ENCODE measurements around the gene EDRF1. TPM values are rescaled to one million over a fixed set of nuclear protein-coding genes. Genes with fewer than 3 reads are reported as not detected.
"Not testable (repeated sequence)": the region's sequence is repeated elsewhere in the genome, so short reads cannot be mapped to it uniquely, and the experiment has no call there.

The EDRF1 gene
- total RNA-seq, 1 donor from 2014 or later: 43.4 TPM

DNA sequence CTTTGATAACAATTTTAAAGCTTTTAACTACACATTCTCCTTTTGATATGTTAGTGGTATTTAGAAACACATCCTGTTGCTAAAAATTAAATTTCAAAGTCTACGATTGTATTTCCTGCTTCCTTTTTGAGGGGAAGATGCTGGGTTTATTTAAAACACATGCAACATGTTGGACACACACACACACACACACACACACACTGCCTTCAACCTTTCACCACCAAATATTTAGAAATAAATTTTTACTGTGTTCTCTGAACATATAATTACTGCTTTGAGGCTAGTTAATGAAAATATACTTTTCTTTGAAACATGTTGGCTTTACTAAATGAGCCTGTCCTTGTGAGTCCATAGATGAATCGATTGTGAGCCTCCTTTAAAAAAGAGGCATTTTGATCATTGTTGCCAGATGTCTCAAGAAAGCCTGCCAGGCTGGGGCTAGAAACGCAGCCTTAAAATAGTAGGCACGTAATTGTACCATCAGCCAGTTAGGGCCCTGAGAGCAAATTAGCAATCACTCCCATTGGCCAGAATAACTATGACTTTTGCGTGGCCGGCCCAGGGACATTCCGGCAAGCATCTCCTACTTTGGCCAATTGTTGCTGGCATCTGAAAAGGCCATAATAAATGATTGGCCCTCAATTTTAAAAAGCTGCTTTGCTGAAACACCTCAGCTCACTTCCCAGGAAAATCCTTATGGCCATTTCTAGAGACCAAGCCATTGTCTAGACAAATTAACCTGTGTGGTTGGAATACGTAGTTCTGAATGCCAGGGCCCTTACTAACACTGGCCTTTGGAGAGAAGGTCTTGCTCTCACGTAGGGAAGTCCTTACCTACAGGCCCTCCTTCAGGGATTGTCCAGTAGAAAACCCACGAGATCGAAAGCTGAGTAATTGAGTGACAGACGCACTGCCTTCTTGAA, 26.6 kb upstream of the EDRF1 start:
- H3K9me3 Mint-ChIP-seq: no peaks in the 10 kb centered on the region
- peaks cover 2% of the 10 kb centered on the region for H3K27me3 Mint-ChIP-seq (ENCODE audit: insufficient read depth)
- no peak overlapping the region for H3K4me3 Mint-ChIP-seq
- DNase-seq (ENCODE audit: low spot score): no peak
- H3K4me1 Mint-ChIP-seq (ENCODE audit: low read depth): no peaks in the 10 kb centered on the region
- intact Hi-C loops (cut with micrococcal nuclease): no loop called here
- no peaks in the 10 kb centered on the region for H3K36me3 Mint-ChIP-seq (ENCODE audit: low read depth)
- no peak overlapping the region for H3K27ac Mint-ChIP-seq

DNA sequence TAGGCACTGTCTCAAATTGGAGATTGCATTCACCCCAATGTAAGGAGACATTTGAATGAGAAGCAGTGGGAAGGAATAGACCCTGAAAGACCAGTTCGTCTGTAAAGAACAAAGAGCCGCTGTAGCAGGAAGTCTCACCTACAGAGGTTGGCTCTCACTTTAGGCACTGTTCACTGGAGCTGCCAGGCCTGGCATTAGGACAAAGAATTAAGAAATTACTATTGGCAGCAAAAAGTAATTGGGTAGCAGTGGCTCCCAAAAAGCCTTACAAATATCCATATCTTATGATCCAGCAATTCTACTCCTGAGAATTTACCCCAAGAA, 26.0 kb upstream of the EDRF1 start:
- H3K9me3 Mint-ChIP-seq: no peaks in the 10 kb centered on the region
- no peaks in the 10 kb centered on the region for H3K36me3 Mint-ChIP-seq (ENCODE audit: low read depth)
- intact Hi-C loops (cut with micrococcal nuclease): no loop called here
- H3K27me3 Mint-ChIP-seq (ENCODE audit: insufficient read depth): peaks cover 2% of the 10 kb centered on the region
- DNase-seq (ENCODE audit: low spot score): no peak
- H3K4me1 Mint-ChIP-seq (ENCODE audit: low read depth): no peaks in the 10 kb centered on the region
- no peak overlapping the region for H3K27ac Mint-ChIP-seq
- H3K4me3 Mint-ChIP-seq: no peak overlapping the region

DNA sequence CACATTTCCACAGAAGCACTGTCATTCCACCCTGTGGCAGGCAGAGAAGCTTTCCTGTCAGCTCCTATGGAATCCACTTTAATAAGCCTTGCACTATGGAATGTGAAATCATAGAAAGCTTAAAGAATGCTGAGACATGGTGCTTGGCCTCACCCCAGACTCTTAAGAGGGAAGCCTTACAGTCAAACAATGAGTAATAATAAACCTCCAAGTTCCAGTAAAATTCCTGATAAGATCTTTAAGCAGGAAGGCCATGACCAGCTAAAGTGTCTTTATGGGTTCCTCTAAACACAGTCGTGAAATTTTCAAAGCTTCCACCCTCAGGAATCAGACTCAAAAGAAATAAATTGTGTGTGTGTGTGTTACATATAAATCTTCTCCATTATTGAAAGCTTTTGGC, 24.6 kb upstream of the EDRF1 start:
- peaks cover 2% of the 10 kb centered on the region for H3K27me3 Mint-ChIP-seq (ENCODE audit: insufficient read depth)

DNA sequence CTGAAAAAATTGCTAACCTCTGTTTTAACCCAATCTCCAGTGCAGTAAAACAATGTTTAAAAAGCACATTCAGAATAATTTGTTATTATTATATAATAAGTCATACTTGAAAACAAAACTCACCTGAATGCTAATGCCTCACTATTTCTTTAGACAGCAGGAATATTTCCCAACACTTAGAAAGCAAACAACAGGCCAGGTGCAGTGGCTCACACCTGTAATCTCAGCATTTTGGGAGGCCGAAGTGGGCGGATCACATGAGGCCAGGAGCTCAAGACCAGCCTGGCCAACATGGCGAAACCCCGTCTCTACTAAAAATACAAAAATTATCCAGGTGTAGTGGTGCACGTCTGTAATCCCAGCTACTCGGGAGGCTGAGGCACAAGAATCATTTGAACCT, 22.6 kb upstream of the EDRF1 start:
- H3K4me1 Mint-ChIP-seq (ENCODE audit: low read depth); H3K27ac Mint-ChIP-seq; DNase-seq (ENCODE audit: low spot score); H3K27me3 Mint-ChIP-seq (ENCODE audit: insufficient read depth); H3K9me3 Mint-ChIP-seq; H3K4me3 Mint-ChIP-seq; H3K36me3 Mint-ChIP-seq (ENCODE audit: low read depth); intact Hi-C loops (cut with micrococcal nuclease): not testable (repeated sequence)

More for the DNA sequence above, 24.6 kb upstream of the EDRF1 start:
- Mint-ChIP-seq H3K4me1 (ENCODE audit: low read depth) (no peaks in the 10 kb centered on the region), H3K27ac (no peak overlapping the region), H3K4me3 (no peak overlapping the region), H3K36me3 (ENCODE audit: low read depth) (no peaks in the 10 kb centered on the region), H3K9me3 (no peaks in the 10 kb centered on the region)
- no peak for DNase-seq (ENCODE audit: low spot score)
- intact Hi-C loops (cut with micrococcal nuclease): no loop called here

DNA sequence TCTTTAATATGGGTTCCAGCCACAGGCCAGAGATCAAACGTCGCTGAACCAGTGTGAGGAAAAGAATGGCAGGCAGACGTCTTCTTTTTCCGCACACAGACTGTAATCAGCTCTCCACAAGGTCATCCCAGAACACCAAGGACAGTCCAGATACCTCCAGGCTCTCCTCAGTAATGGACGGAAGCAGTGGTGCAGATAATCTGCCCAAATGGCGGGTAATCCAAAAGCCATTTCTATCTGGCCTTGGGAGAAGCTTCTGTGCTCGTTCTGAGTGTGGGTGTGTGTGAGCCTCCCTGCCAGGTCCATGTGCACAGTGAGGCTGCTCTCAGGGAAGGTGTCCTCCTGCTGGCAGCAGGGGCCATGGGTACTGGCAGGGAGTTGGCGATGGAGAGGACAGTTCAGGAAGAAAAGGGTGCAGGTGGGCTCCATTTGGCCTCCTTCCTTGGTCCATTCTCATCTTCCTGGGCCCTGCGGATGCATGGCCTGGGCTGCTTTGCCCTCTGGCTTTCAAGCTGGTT, 21.0 kb upstream of the EDRF1 start:
- Mint-ChIP-seq H3K4me1 (ENCODE audit: low read depth) (no peaks in the 10 kb centered on the region), H3K9me3 (peaks cover 4% of the 10 kb centered on the region), H3K27me3 (ENCODE audit: insufficient read depth) (peaks cover 2% of the 10 kb centered on the region), H3K36me3 (ENCODE audit: low read depth) (no peaks in the 10 kb centered on the region), H3K27ac (no peak overlapping the region), H3K4me3 (no peak overlapping the region)
- DNase-seq (ENCODE audit: low spot score): no peak
- intact Hi-C loops (cut with micrococcal nuclease): no loop called here

DNA sequence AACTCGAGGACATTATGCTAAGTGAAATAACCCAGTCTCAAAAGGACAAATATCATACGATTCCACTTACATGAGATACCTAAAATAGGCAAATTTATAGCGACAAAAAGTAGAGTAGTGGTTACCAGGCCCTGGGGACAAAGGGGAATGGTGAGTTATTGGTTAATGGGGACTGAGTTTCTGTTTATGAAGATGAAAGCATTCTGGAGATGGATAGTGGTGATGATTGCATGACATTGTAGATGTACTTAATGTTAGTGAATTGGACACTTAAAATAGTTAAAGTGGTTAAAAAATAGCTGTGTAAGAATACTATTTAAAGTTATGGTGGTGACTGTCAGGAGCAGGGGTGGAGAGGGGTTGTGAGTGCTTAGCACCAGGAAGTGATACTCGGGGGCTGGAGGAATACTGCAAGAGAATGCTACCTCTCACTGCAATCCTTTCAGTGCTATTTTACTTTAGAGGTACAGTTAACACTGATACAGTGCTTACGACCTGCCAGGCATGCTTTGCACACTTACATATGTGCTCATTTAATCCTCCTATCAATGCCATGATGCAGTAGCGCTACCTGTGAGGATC, 19.9 kb upstream of the EDRF1 start:
- no peak overlapping the region for H3K27ac Mint-ChIP-seq
- intact Hi-C loops (cut with micrococcal nuclease): no loop called here
- peaks cover 4% of the 10 kb centered on the region for H3K9me3 Mint-ChIP-seq
- H3K36me3 Mint-ChIP-seq (ENCODE audit: low read depth): no peaks in the 10 kb centered on the region
- DNase-seq (ENCODE audit: low spot score): no peak
- peaks cover 4% of the 10 kb centered on the region for H3K27me3 Mint-ChIP-seq (ENCODE audit: insufficient read depth)
- no peaks in the 10 kb centered on the region for H3K4me1 Mint-ChIP-seq (ENCODE audit: low read depth)
- no peak overlapping the region for H3K4me3 Mint-ChIP-seq

DNA sequence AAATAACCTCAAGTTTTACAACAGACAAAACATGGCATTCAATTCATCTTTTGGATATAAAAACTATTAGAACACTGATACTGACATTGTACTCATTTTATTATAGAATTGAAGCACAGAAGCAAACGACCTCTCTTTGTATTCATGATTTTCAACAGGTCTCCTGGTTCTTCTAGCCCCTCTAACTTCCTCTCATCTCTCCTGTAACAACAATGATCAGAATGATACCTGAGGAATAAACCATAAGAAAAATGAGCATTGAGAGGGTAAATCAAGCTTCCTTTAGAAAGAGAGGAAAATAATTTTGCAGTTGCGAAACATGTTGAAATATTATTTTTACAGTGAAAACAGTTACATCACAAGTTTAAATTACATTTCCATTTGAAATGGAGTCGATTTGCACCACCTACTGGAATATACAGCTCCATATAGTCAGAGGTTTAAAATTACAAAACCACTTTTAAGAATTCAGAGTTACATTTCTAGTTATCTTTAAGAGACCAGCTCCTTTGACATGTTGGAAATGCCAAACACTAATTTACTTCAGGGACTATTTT, 19.1 kb upstream of the EDRF1 start:
- intact Hi-C loops (cut with micrococcal nuclease): no loop called here
- Mint-ChIP-seq H3K27ac (no peak overlapping the region), H3K4me3 (no peak overlapping the region), H3K27me3 (ENCODE audit: insufficient read depth) (peaks cover 4% of the 10 kb centered on the region), H3K4me1 (ENCODE audit: low read depth) (no peaks in the 10 kb centered on the region), H3K36me3 (ENCODE audit: low read depth) (no peaks in the 10 kb centered on the region), H3K9me3 (peaks cover 4% of the 10 kb centered on the region)
- DNase-seq (ENCODE audit: low spot score): no peak

DNA sequence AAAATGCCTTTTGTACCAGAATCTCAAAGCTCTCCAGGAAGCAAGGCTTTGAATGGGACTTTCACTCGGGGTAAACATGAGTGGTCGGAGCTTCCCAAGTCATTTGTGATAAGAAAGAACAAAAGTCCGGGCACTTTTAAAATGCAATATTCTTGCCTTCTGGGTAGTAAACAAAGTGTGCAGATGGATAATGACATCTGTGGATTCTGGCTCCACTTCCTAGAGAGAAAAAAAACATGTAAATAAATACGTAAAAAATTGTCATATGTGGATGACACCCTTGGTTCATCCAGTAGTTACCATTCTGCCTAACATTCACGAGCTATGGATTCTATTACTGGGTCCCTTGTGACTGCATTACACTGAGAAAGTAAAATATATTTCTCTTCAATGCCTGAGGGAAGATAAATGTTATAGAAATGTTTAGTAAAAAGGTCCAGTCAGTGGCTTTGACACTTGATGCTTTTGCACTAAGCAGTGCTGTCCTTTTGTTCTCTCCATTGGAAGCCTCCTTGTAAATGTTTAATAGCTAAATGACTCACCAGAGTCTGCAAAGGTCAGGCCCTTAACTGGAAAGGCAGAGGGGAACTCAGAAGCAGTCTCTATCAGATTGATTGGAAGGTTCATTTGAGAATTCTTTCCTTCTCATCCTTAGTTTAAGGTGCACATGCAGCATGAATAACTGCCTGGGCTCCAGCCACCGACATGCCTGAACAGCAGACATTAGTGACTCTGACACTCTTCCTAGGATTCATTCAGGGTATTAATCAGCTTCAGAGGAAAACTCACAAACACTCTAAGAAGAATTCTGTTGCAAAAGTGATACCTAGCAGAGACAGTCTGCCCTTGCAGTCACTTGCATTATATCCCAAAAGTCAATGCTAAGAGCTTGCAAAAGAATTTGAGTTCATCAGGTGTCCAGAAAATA, 11.7 kb upstream of the EDRF1 start:
- H3K4me1 Mint-ChIP-seq (ENCODE audit: low read depth): no peaks in the 10 kb centered on the region
- no peaks in the 10 kb centered on the region for H3K36me3 Mint-ChIP-seq (ENCODE audit: low read depth)
- intact Hi-C loops (cut with micrococcal nuclease): no loop called here
- peaks cover 2% of the 10 kb centered on the region for H3K9me3 Mint-ChIP-seq
- no peak overlapping the region for H3K4me3 Mint-ChIP-seq
- H3K27ac Mint-ChIP-seq: no peak overlapping the region
- peaks cover 7% of the 10 kb centered on the region for H3K27me3 Mint-ChIP-seq (ENCODE audit: insufficient read depth)
- DNase-seq (ENCODE audit: low spot score): no peak

DNA sequence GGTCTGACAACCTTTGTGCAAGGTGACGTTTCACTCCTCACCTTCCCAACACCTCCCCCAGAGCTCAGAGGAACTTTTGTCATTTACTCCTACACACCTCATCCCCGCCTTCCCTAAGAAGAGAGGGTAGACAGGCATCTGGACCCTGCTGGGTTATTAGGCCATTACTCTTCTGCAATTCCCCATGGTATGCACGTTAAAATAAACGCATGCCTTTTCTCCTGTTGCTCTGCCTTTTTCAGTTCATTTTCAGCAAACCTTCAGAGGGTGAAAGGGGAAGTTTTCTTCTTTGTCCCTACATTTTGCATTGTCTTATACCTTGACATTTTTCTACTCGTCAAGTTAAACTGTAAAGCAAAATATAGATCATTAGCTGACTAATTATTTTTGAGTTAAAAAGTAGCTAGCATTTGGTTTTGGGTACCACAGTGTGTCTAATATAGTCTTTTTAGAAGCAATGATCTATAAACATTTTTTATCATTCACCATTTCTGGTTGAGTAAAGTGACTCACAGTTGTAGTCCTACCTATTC, 10.5 kb upstream of the EDRF1 start:
- Mint-ChIP-seq H3K27me3 (ENCODE audit: insufficient read depth) (peaks cover 5% of the 10 kb centered on the region), H3K36me3 (ENCODE audit: low read depth) (no peaks in the 10 kb centered on the region), H3K9me3 (peaks cover under 1% of the 10 kb centered on the region), H3K27ac (no peak overlapping the region), H3K4me3 (no peak overlapping the region), H3K4me1 (ENCODE audit: low read depth) (no peaks in the 10 kb centered on the region)
- intact Hi-C loops (cut with micrococcal nuclease): no loop called here
- DNase-seq (ENCODE audit: low spot score): no peak

DNA sequence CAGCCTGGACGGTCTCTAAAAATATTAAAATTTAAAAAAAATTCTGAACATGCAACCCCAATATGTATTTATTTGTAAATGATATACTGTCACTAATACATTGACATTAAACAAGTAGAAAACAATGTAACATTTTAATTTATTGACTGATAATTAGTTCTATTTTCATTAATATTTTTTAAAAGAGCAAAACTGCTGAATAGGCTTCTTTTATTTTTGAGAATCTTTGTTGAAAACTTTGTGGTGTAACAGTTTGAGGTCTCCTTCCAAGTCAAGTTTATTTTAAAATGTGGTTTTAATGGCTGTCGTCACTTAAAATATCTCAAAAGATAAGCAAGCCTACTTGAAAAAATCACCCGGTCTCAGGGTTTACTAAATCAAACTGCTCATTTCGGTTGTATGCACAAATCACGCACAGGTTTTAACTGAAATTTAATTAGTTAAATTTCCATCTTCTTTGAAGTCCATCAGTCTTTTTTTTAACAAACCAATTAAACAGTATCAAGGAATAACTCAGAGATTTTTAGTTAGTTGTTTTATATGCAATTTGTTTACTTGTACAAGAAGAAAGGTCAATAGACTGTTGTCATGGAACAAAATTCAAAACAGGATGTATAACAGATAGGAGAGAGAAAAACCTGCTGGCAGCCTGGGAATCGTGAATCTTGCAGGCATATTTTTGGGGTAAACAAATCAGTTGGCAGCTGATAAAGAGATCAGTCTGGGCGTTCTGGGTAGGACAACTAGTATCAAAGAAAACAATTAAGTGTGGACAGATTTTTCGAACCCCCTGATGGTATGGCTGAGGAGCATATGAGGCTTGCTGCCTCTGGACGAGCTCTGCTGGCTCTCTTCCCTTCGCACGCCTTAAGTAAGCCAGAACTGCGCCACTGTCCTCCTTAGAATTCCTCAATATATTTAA, 9.7 kb upstream of the EDRF1 start:
- intact Hi-C loops (cut with micrococcal nuclease): no loop called here

DNA sequence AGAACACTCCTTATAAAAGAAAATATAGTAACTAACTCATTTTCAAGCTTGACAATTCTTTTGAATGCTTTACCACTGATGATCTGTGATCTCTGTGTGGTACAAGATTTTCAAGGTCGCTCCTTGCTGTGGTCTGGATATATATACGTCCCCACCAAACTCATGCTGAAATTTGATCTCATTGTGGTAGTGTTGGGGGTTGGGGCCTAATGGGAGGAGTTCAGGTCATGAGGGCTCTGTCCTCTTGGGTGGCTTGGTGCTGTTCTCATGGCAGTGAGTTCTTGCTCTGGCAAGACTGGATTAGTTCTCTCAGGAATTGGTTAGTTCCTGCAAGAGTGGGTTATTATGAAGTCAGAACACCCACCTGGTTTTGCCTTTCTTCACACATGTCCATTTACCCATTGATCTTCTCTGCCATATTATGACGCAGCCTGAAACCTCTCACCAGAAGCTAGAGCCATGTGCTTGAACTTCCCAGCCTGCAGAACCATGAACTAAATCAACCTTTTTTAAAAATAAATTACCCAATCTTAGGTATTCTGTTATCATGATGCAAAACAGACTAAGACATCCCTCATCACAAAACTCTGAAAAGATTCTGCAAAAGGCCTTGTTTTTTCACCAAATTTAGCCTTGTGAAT, 8.3 kb upstream of the EDRF1 start:
- Mint-ChIP-seq H3K4me3 (no peak overlapping the region), H3K27ac (no peak overlapping the region), H3K27me3 (ENCODE audit: insufficient read depth) (peaks cover 3% of the 10 kb centered on the region), H3K4me1 (ENCODE audit: low read depth) (no peaks in the 10 kb centered on the region), H3K9me3 (peaks cover 3% of the 10 kb centered on the region), H3K36me3 (ENCODE audit: low read depth) (no peaks in the 10 kb centered on the region)
- intact Hi-C loops (cut with micrococcal nuclease): no loop called here
- DNase-seq (ENCODE audit: low spot score): no peak

More for the DNA sequence above, 9.7 kb upstream of the EDRF1 start:
- DNase-seq (ENCODE audit: low spot score): no peak
- peaks cover 5% of the 10 kb centered on the region for H3K27me3 Mint-ChIP-seq (ENCODE audit: insufficient read depth)
- no peaks in the 10 kb centered on the region for H3K36me3 Mint-ChIP-seq (ENCODE audit: low read depth)
- no peak overlapping the region for H3K4me3 Mint-ChIP-seq
- H3K4me1 Mint-ChIP-seq (ENCODE audit: low read depth): no peaks in the 10 kb centered on the region
- H3K27ac Mint-ChIP-seq: no peak overlapping the region
- H3K9me3 Mint-ChIP-seq: peaks cover 3% of the 10 kb centered on the region

Data from activated T-helper 1 cell treated with anti-CD3 and anti-CD28 coated beads, Interleukin-12 subunit alpha, Interleukin-12 subunit beta, Interleukin-2, Interleukin-4 antibody, amounts not matched to agents 30 ng/mL and 10 ng/mL and 1 ng/mL, durations not matched to agents 14 hours and 24 hours and 36 hours (primary cell).